Measurements from ENCODE around the gene PMPCA. TPM values are rescaled to one million over a fixed set of nuclear protein-coding genes. Genes with fewer than 3 reads are reported as not detected.

Gene PMPCA, protein sequence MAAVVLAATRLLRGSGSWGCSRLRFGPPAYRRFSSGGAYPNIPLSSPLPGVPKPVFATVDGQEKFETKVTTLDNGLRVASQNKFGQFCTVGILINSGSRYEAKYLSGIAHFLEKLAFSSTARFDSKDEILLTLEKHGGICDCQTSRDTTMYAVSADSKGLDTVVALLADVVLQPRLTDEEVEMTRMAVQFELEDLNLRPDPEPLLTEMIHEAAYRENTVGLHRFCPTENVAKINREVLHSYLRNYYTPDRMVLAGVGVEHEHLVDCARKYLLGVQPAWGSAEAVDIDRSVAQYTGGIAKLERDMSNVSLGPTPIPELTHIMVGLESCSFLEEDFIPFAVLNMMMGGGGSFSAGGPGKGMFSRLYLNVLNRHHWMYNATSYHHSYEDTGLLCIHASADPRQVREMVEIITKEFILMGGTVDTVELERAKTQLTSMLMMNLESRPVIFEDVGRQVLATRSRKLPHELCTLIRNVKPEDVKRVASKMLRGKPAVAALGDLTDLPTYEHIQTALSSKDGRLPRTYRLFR
- total RNA-seq: 10 to 100 TPM; 35.9 to 63.1 (median 42.7) TPM

DNA sequence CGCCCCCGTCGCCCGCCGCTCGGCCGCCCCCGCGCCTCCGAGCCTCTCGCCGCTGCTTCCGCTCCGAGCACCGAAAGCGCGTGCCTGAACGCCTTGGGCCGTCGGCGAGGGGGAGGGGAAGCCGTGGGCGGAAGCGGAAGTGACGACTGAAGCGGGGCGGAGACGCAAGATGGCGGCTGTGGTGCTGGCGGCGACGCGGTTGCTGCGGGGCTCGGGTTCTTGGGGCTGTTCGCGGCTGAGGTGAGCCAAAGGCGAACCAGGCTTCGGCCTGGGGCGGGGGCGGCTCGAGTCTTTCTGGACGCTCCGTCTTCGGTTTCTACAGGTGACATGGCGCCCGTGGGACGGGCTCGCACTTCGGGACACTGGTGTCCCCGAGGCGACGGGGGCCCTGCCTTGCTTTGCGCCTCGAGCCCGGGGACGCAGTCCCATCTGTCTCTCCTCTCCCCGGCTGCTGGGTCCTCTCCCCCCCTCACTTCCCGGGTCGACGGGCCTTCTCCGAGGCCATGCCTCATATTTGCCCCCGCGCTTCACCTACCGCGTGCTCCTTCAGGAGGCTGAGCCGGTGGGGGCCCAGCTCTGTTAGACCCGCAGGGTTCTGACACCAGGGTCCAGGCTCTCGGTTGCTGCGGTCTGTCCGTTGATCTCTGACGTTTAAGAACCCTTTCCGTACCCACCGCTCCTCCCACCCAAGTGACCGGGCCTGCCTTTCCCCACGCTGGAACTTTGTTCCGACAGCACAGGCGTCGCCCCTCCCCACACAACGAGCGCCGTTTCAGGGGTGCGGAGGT lies at the start of gene PMPCA, which contains the start of gene ENTR1:
Gene PMPCA, plus strand, starts transcription at position 159 of the 788 bp plus-strand sequence. Its CDS starts 11 bp downstream, at position 170.
Gene ENTR1, minus strand, starts transcription at position 115 of the 788 bp plus-strand sequence. CDS start 217 bp downstream, outside the sequence.
- H3K4me1 ChIP-seq: peaks cover 16 to 25% of the 10 kb centered on the region in 2 donors
- no peaks in the 10 kb centered on the region for H3K27me3 ChIP-seq
- peaks cover 0 to 59% of the 10 kb centered on the region in 2 donors for H3K36me3 ChIP-seq
- H3K4me3 ChIP-seq: peak within 1 kb of the TSS; percentile 76 to 97 (median 82)
- TF ChIP-seq POLR2A (IDR thresholded peaks at IDR 0.05): peak; percentile 83 to 94
- TF ChIP-seq, protein P1, sequence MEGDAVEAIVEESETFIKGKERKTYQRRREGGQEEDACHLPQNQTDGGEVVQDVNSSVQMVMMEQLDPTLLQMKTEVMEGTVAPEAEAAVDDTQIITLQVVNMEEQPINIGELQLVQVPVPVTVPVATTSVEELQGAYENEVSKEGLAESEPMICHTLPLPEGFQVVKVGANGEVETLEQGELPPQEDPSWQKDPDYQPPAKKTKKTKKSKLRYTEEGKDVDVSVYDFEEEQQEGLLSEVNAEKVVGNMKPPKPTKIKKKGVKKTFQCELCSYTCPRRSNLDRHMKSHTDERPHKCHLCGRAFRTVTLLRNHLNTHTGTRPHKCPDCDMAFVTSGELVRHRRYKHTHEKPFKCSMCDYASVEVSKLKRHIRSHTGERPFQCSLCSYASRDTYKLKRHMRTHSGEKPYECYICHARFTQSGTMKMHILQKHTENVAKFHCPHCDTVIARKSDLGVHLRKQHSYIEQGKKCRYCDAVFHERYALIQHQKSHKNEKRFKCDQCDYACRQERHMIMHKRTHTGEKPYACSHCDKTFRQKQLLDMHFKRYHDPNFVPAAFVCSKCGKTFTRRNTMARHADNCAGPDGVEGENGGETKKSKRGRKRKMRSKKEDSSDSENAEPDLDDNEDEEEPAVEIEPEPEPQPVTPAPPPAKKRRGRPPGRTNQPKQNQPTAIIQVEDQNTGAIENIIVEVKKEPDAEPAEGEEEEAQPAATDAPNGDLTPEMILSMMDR (IDR thresholded peaks at IDR 0.05 in 4 of 5, conservative IDR thresholded peaks at IDR 0.05 in 1 of 5): no peak
- in situ Hi-C loops (cut with MboI; ENCODE audit: low sequenced_read_pairs in 4 of 4) (no loop called here), intact Hi-C loops (cut with DNase I; ENCODE audit: low total_unique reads) (loop anchor here (1.0 to 2.0 kb wide), 3 partner anchors 10 to 73 kb away; partner anchors contain the start of genes INPP5E, SEC16A and SNAPC4)
- DNase-seq (peak; percentile 87), ATAC-seq (peak; percentile 94 to 96)
- H3K9me3 ChIP-seq: no peaks in the 10 kb centered on the region
- H3K27ac ChIP-seq: peak within 1 kb of the TSS; percentile 81 to 93 (median 90)

DNA sequence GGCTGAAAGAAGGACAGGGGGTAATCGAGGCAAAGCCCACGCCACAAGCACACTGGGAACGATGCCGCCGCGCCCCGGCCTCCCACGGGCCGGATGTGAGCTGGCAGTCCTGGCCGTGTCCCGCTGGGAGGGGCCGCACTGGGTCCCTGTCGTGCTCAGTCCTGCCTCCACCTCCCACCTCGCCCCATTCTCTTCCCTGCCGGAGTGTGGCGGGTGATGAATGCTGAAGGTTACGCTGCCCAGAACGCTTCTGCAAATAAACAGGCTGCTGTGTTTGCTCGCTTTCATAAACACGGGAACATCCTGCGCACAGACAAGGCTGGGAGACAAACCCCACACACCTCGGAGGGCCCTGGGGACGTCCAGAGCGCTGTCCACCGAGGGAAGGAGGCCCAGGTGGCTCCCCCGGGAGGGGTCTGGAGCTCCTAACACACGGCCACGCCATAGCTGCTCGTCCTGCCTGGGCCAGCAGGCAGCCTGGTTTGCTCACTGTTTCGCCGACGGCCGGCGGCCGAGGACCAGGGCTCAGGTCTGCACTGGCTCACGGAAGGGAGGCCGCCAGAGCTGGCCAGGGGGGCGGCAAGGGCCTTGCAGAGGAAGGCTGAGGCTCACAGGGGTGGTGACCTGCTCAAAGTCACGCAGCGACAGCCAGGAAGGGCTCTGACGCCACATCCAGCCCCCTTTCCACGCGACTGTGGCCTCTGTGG lies 49.3 kb upstream of the PMPCA start:
- H3K27ac ChIP-seq: no peak overlapping the region
- in situ Hi-C loops (cut with MboI; ENCODE audit: low sequenced_read_pairs in 4 of 4) (no loop called here), intact Hi-C loops (cut with DNase I; ENCODE audit: low total_unique reads) (loop anchor here (5.0 kb wide), 1 partner anchor 454 kb away; the partner anchor contains the start of gene CAMSAP1)
- DNase-seq: no peak
- peaks cover 7 to 9% of the 10 kb centered on the region in 2 donors for H3K4me1 ChIP-seq
- no peak overlapping the region for H3K4me3 ChIP-seq
- no peak for ATAC-seq
- H3K27me3 ChIP-seq: no peaks in the 10 kb centered on the region
- TF ChIP-seq POLR2A (IDR thresholded peaks at IDR 0.05): no peak
- TF ChIP-seq, protein P1 (IDR thresholded peaks at IDR 0.05 in 4 of 5, conservative IDR thresholded peaks at IDR 0.05 in 1 of 5): no peak
- H3K9me3 ChIP-seq: no peaks in the 10 kb centered on the region
- no peaks in the 10 kb centered on the region for H3K36me3 ChIP-seq

DNA sequence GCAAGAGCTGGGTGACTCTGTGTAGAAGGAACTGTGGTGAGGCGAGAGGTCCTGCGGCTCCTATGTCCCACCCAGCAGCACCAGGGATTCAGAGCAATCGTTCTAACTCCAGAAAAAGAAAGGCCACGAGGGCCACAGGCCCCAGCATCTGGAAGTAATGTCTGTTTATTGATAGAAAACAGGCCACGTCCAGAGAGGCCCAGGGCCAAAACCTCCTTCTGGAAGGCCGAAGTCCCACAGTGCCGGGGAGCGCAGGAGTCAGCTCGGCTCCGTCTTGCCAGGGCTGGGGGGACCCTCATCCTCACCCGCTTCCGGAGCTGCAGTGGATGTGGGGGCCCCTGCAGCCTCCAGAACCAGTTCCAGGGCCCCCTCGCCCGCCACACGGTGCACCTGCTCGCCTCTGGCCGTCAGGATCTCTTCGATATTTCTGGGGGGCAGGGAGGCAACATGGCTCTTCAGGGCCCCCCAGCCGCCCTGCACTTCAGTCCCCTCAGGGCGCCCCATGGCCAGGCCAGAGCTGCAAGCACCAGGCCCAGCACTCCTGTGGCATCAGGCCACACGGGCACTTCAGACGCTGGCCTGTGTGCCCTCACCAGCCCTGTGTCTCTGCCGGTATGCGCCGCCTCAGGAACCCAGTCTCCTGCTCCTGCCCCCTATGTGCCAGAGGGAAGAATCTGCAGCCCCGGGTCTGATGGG lies 48.6 kb upstream of the PMPCA start:
- H3K27me3 ChIP-seq: no peaks in the 10 kb centered on the region
- DNase-seq: no peak
- in situ Hi-C loops (cut with MboI; ENCODE audit: low sequenced_read_pairs in 4 of 4) (no loop called here), intact Hi-C loops (cut with DNase I; ENCODE audit: low total_unique reads) (loop anchor here (2.0 to 5.0 kb wide), 2 partner anchors 185 to 455 kb away; partner anchors contain the start of genes CAMSAP1 and NOTCH1)
- H3K4me1 ChIP-seq: peaks cover 7 to 9% of the 10 kb centered on the region in 2 donors
- no peak for ATAC-seq
- H3K36me3 ChIP-seq: no peaks in the 10 kb centered on the region
- no peaks in the 10 kb centered on the region for H3K9me3 ChIP-seq
- no peak for TF ChIP-seq POLR2A (IDR thresholded peaks at IDR 0.05)
- TF ChIP-seq, protein P1 (IDR thresholded peaks at IDR 0.05 in 4 of 5, conservative IDR thresholded peaks at IDR 0.05 in 1 of 5): no peak
- no peak overlapping the region for H3K4me3 ChIP-seq
- no peak overlapping the region for H3K27ac ChIP-seq

DNA sequence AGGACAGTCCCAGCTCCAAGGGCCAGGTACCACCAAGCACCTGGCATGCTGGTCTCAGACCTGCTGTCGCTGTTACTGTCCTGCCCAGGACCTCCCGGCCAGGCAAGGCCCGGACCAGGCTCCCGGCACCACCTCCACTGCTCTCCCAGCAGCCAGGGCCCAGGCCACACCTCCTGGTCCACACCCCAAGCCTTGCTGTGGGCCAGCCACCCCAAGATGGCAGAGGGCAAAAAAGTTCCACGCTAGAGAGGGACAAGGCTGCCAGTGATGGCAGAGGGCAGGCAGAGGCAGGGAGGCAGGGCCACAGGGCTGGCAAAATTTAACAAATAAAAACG lies 48.0 kb upstream of the PMPCA start:
- Histone ChIP-seq H3K27ac (peak overlapping the region; percentile 81 to 96 (median 94)), H3K4me3 (no peak overlapping the region), H3K36me3 (no peaks in the 10 kb centered on the region), H3K9me3 (no peaks in the 10 kb centered on the region), H3K4me1 (peaks cover 7 to 9% of the 10 kb centered on the region in 2 donors), H3K27me3 (no peaks in the 10 kb centered on the region)
- no peak for DNase-seq
- ATAC-seq: no peak
- TF ChIP-seq, protein P1 (IDR thresholded peaks at IDR 0.05 in 4 of 5, conservative IDR thresholded peaks at IDR 0.05 in 1 of 5): no peak
- no peak for TF ChIP-seq POLR2A (IDR thresholded peaks at IDR 0.05)
- intact Hi-C loops (cut with DNase I; ENCODE audit: low total_unique reads) (loop anchor here (2.0 to 5.0 kb wide), 2 partner anchors 184 to 455 kb away; partner anchors contain the start of genes CAMSAP1 and NOTCH1), in situ Hi-C loops (cut with MboI; ENCODE audit: low sequenced_read_pairs in 4 of 4) (no loop called here)

All from gastrocnemius medialis (tissue), 4 donors.